Gastrocnemius medialis (tissue), 4 donors: ENCODE measurements around the gene VAC14.

ENCODE experiments used
- POLR2A ChIP-seq, 2 donors: fragments of 450-650 bp; IDR thresholded peaks; one replicate each; pipeline ENCODE4 v1.6.1; 2017; ENCODE audit warnings: antibody characterized with exemption in 2 of 2, mild to moderate bottlenecking in 2 of 2, moderate library complexity in 2 of 2
- TF ChIP-seq, protein P1 (sequence below), 5 experiments: fragments of 450-650 bp in 3 of 5; fragments of 200-600 bp in 2 of 5; sonication (generic) in 2 of 5; IDR thresholded peaks in 4 of 5; conservative IDR thresholded peaks in 1 of 5; 1 replicate in 4 of 5; 2 replicates in 1 of 5; pipeline ENCODE4 v1.5.1; 2016 to 2019; ENCODE audit warnings: antibody characterized with exemption in 5 of 5, mild to moderate bottlenecking in 3 of 5, moderate library complexity in 3 of 5

DNA sequence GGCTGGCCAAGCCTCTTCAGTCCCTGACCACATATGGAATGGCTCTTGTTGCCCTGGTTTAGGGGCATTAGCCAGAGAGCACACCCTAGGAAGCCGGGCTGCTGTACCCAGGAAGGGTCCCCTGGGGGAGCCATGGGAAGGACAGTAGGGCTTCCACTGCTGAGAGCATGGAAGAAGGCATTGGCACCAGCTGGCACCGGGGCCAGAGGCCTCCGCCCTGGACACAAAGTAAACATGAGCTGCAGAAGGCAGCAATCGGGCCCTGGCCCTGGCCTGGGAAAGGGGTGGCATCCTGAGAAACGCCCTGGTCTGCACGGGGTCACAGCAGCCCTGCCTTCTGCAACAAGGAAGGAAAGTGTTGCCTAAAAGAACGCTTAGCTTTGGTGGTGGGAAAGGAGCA, 49.4 kb downstream of the VAC14 start:
- TF ChIP-seq, protein P1, sequence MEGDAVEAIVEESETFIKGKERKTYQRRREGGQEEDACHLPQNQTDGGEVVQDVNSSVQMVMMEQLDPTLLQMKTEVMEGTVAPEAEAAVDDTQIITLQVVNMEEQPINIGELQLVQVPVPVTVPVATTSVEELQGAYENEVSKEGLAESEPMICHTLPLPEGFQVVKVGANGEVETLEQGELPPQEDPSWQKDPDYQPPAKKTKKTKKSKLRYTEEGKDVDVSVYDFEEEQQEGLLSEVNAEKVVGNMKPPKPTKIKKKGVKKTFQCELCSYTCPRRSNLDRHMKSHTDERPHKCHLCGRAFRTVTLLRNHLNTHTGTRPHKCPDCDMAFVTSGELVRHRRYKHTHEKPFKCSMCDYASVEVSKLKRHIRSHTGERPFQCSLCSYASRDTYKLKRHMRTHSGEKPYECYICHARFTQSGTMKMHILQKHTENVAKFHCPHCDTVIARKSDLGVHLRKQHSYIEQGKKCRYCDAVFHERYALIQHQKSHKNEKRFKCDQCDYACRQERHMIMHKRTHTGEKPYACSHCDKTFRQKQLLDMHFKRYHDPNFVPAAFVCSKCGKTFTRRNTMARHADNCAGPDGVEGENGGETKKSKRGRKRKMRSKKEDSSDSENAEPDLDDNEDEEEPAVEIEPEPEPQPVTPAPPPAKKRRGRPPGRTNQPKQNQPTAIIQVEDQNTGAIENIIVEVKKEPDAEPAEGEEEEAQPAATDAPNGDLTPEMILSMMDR (IDR thresholded peaks at IDR 0.05 in 4 of 5, conservative IDR thresholded peaks at IDR 0.05 in 1 of 5): no peak
- TF ChIP-seq POLR2A (IDR thresholded peaks at IDR 0.05): no peak
